B cell (primary cell): ENCODE results near the gene PCSK6. TPM values are rescaled to one million over a fixed set of nuclear protein-coding genes. Genes with fewer than 3 reads are reported as not detected.

Source experiments
- ATAC-seq: fragments of 200-7000 bp; cut with Tn5 transposase; one replicate; pipeline ENCODE4 v1.10.0; 2021; ENCODE audit warnings: low read depth, mild to moderate bottlenecking, moderate number of reproducible peaks, moderate library complexity
- CTCF ChIA-PET: fragments of 350-600 bp; sonication (Branson Sonifier 250); formaldehyde crosslinking; loops from one replicate; lab custom pipeline; 2021; ENCODE audit warnings: antibody characterized with exemption, inconsistent platforms; lab: Charles Lee
- POLR2A ChIA-PET: fragments of 350-600 bp; sonication (Branson Sonifier 250); formaldehyde crosslinking; loops from one replicate; lab custom pipeline; 2021; ENCODE audit warnings: antibody characterized with exemption; lab: Charles Lee
- DNase-seq: peaks from one replicate; pipeline ENCODE4 v3.0.0; 2013
- H2AFZ ChIP-seq: 2 replicates; pipeline ENCODE4 v1.6.1; 2012; ENCODE audit warnings: mild to moderate bottlenecking, low read depth, low read length; ENCODE audit not compliant: insufficient read depth, poor library complexity, severe bottlenecking
- H3K27ac ChIP-seq, 2 donors: 1 replicate in 1 of 2; 2 replicates in 1 of 2; pipeline ENCODE4 v1.5.1; 2012 to 2013; ENCODE audit warnings: low read length in 2 of 2, mild to moderate bottlenecking in 2 of 2, moderate library complexity in 1 of 2
- H3K27me3 ChIP-seq, 4 experiments: fragments of 200-600 bp in 1 of 4; sonication (generic) in 1 of 4; replicated peaks in 1 of 4; 1 replicate in 2 of 4; 2 replicates in 2 of 4; pipeline versions ENCODE4 v1.6.1 to v1.7.0; 2013 to 2016; ENCODE audit warnings: low read length in 3 of 4, mild to moderate bottlenecking in 2 of 4, mixed read lengths in 1 of 4, moderate library complexity in 1 of 4; ENCODE audit not compliant: insufficient read depth in 4 of 4, control insufficient read depth in 3 of 4; ENCODE audit errors: control extremely low read depth in 1 of 4
- H3K36me3 ChIP-seq, 2 experiments: replicated peaks in 1 of 2; 1 replicate in 1 of 2; 2 replicates in 1 of 2; pipeline versions ENCODE4 v1.6.1 to v1.7.1; 2013; ENCODE audit warnings: low read length in 1 of 2; ENCODE audit not compliant: insufficient read depth in 2 of 2, control insufficient read depth in 1 of 2; ENCODE audit errors: control extremely low read depth in 1 of 2, extremely low read depth in 1 of 2
- H3K4me1 ChIP-seq, 2 donors: fragments of 200-600 bp in 1 of 2; sonication (generic) in 1 of 2; 1 replicate in 1 of 2; 2 replicates in 1 of 2; pipeline versions ENCODE4 v1.5.1 to v1.6.1; 2013 to 2017; ENCODE audit warnings: low read length in 2 of 2; ENCODE audit not compliant: control insufficient read depth in 2 of 2, insufficient read depth in 2 of 2
- H3K4me2 ChIP-seq: replicated peaks from 2 replicates; pipeline ENCODE3; 2012; ENCODE audit warnings: mild to moderate bottlenecking, low read depth, low read length; ENCODE audit not compliant: poor library complexity, severe bottlenecking
- H3K4me3 ChIP-seq, 5 experiments: fragments of 200-600 bp in 1 of 5; sonication (generic) in 1 of 5; 1 replicate in 3 of 5; 2 replicates in 2 of 5; pipeline versions ENCODE4 v1.5.1 to v1.7.0; 2011 to 2016; ENCODE audit warnings: low read length in 4 of 5, mild to moderate bottlenecking in 4 of 5, low read depth in 2 of 5, control low read depth in 1 of 5, moderate library complexity in 1 of 5; ENCODE audit not compliant: insufficient read depth in 1 of 5; ENCODE audit errors: control extremely low read depth in 1 of 5, extremely low read depth in 1 of 5
- H3K79me2 ChIP-seq: fragments of 200-600 bp; sonication (generic); one replicate; pipeline ENCODE4 v1.6.0; 2016; ENCODE audit warnings: low read length; ENCODE audit not compliant: control insufficient read depth, insufficient read depth
- H3K9ac ChIP-seq: fragments of 200-600 bp; sonication (generic); 2 replicates; pipeline ENCODE4 v1.6.1; 2017; ENCODE audit warnings: mild to moderate bottlenecking, low read length, moderate library complexity
- H3K9me3 ChIP-seq, 3 donors: one replicate each; pipeline versions ENCODE4 v1.6.1 to v1.7.1; 2013; ENCODE audit warnings: low read length in 2 of 3; ENCODE audit not compliant: control insufficient read depth in 2 of 3, insufficient read depth in 1 of 3; ENCODE audit errors: control extremely low read depth in 1 of 3
- H4K20me1 ChIP-seq: 2 replicates; pipeline ENCODE4 v1.6.0; 2012; ENCODE audit warnings: mild to moderate bottlenecking, low read length; ENCODE audit not compliant: insufficient read depth, control insufficient read depth, poor library complexity, severe bottlenecking
- H3K27ac Mint-ChIP-seq: one replicate; pipeline ENCODE4 v1.8.0; 2021; ENCODE audit warnings: mixed read lengths
- H3K27me3 Mint-ChIP-seq: one replicate; pipeline ENCODE4 v1.8.0; 2021; ENCODE audit warnings: mixed read lengths
- H3K4me1 Mint-ChIP-seq: one replicate; pipeline ENCODE4 v1.8.0; 2021; ENCODE audit warnings: mixed read lengths
- H3K4me3 Mint-ChIP-seq: one replicate; pipeline ENCODE4 v1.8.0; 2021; ENCODE audit warnings: mixed read lengths
- H3K9me3 Mint-ChIP-seq: one replicate; pipeline ENCODE4 v1.8.0; 2022; ENCODE audit warnings: mixed read lengths; ENCODE audit not compliant: insufficient read depth
- CTCF ChIP-seq: fragments of 200-600 bp; IDR thresholded peaks from one replicate; pipeline ENCODE4 v1.8.0; 2022; ENCODE audit warnings: antibody characterized with exemption, mild to moderate bottlenecking
- EZH2 ChIP-seq: IDR thresholded peaks from 2 replicates; pipeline ENCODE4 v1.6.1; 2012; ENCODE audit warnings: borderline replicate concordance, low read depth, mild to moderate bottlenecking, moderate library complexity, low read length; ENCODE audit not compliant: insufficient read depth, poor library complexity, severe bottlenecking
- whole genome bisulfite sequencing: methylation state at CpG from one replicate; pipeline ENCODE4 v1.1.5; 2013; ENCODE audit warnings: missing lambda C conversion rate; ENCODE audit not compliant: insufficient coverage; 5-methylcytosine and 5-hydroxymethylcytosine counted together
- intact Hi-C: fragments of 100-400 bp; cut with micrococcal nuclease; formaldehyde crosslinking; loops from one replicate; pipeline ENCODE4 v1.10.0; 2022
- polyA plus RNA-seq: library from polyadenylated mRNA; depleted of rRNA; stranded (reverse); fragments of >200 nt; gene quantifications from 2 replicates; pipeline ENCODE4 v1.2.3, GENCODE V29; 2012
- total RNA-seq, 2 donors: library from RNA; stranded (reverse); fragments of 120-200 nt in 1 of 2; gene quantifications; 1 replicate in 1 of 2; 2 replicates in 1 of 2; pipeline versions ENCODE4 v1.2.3 to v1.2.4, GENCODE V29; 2013 to 2022

The PCSK6 gene
- total and polyA plus RNA-seq, 2 donors (not counting 1 experiment from before 2014, with no cell fraction given): 0.66 to 1.6 TPM

DNA sequence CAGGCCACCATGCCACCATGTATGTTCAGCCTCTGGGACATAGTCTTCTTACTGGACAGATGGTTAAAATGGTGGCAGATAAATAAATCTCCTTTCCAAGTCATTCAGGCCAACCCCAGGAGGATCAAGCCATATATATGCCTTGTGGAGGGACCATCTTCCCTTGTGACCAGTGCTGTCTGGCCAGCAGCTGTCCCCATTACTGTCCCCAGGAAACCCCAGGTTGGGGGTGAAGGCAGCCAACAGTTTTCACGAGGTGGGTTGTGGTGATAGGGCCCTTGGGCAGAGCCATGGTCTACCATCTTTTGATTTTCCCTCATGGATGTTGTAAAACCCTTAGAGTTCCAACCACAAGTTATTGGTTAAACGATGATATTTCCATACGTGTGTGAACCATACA, 48.7 kb upstream of the PCSK6 start:
- Histone ChIP-seq H3K9ac (no peak overlapping the region), H3K27me3 (peaks cover 0 to 2% (median 0%) of the 10 kb centered on the region in 4 experiments), H3K36me3 (no peaks in the 10 kb centered on the region), H3K4me2 (no peak overlapping the region), H3K79me2 (no peaks in the 10 kb centered on the region), H4K20me1 (no peaks in the 10 kb centered on the region), H3K4me1 (no peaks in the 10 kb centered on the region), H3K9me3 (peaks cover 0 to 8% (median 0%) of the 10 kb centered on the region in 3 donors), H3K4me3 (no peak overlapping the region), H2AFZ (no peak overlapping the region), H3K27ac (no peak overlapping the region)
- Mint-ChIP-seq H3K9me3 (no peaks in the 10 kb centered on the region), H3K4me1 (no peaks in the 10 kb centered on the region), H3K4me3 (no peak overlapping the region), H3K27me3 (peaks cover 11% of the 10 kb centered on the region), H3K27ac (no peak overlapping the region)
- intact Hi-C loops: no loop called here
- DNase-seq: no peak
- CTCF ChIA-PET: interaction anchor here (0.6 kb wide), 1 partner anchor 103 kb away, joined by 3 read pairs; no protein-coding TSS in a partner anchor
- TF ChIP-seq EZH2: no peak
- no peak for TF ChIP-seq CTCF
- 80% methylated on average over 1 of the region's 3 CpGs for WGBS
- ATAC-seq: no peak
- POLR2A ChIA-PET: no interaction called here

DNA sequence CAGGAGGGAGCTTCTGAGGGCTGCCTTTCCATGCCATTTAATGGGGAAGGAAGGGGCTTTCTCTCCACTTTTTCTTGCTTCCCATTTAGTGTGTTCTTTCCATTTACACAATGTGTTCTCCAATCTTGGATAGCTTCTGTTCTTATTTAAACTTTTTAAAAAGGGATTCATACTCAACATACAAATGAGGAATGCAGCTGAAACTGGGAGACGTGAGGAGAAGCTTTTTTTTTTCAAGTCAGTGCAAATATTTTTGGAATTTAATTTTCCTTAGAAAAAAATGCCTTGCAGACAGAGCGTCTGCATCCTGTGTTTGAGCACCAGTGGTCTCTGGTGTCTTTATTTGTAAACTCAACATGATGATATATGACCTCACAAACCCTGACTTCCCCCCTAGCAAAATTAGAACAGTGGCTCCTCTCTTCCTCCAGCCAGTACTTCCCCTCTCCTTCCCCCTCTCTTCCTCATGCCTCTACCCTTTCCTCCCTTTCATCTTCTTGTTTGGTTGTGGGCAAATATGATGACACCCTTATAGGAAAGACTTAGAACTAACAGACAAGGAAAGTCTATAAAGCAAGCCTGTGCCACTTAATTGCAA, 48.1 kb upstream of the PCSK6 start:
- Histone ChIP-seq H3K27me3 (peaks cover 0 to 2% (median 0%) of the 10 kb centered on the region in 4 experiments), H3K36me3 (no peaks in the 10 kb centered on the region), H2AFZ (no peak overlapping the region), H3K79me2 (no peaks in the 10 kb centered on the region), H3K27ac (no peak overlapping the region), H3K9ac (no peak overlapping the region), H3K4me2 (no peak overlapping the region), H4K20me1 (no peaks in the 10 kb centered on the region), H3K9me3 (peaks cover 0 to 8% (median 0%) of the 10 kb centered on the region in 3 donors), H3K4me3 (no peak overlapping the region), H3K4me1 (no peaks in the 10 kb centered on the region)
- ChIA-PET CTCF (no interaction called here), POLR2A (no interaction called here)
- H3K27ac Mint-ChIP-seq: no peak overlapping the region
- no peaks in the 10 kb centered on the region for H3K9me3 Mint-ChIP-seq
- intact Hi-C loops: no loop called here
- DNase-seq: no peak
- H3K4me1 Mint-ChIP-seq: no peaks in the 10 kb centered on the region
- whole genome bisulfite sequencing: no CpG with 5 or more reads among the region's 2 CpGs
- TF ChIP-seq CTCF (no peak), EZH2 (no peak)
- H3K27me3 Mint-ChIP-seq: peaks cover 15% of the 10 kb centered on the region
- no peak for ATAC-seq
- H3K4me3 Mint-ChIP-seq: no peak overlapping the region
